Psoas muscle (tissue), 8 donors: ENCODE measurements around the gene DHRS3. TPM values are rescaled to one million over a fixed set of nuclear protein-coding genes. Genes with fewer than 3 reads are reported as not detected.

Source experiments
- ATAC-seq, 4 donors: fragments of 200-7000 bp; cut with Tn5 transposase; one replicate each; pipeline ENCODE4 v1.9.1; 2020; ENCODE audit warnings: moderate library complexity in 3 of 4, mild to moderate bottlenecking in 2 of 4
- DNase-seq, 2 donors: peaks; one replicate each; pipeline ENCODE4 v3.0.0-alpha.2; 2020
- H3K27ac ChIP-seq: fragments of 200-600 bp; one replicate; pipeline ENCODE4 v1.8.0; 2022
- H3K27me3 ChIP-seq, 3 donors: fragments of 200-600 bp in 1 of 3; one replicate each; pipeline versions ENCODE4 v1.6.1 to v1.8.0; 2013 to 2022; ENCODE audit warnings: low read length in 2 of 3, mild to moderate bottlenecking in 2 of 3, moderate library complexity in 1 of 3; ENCODE audit not compliant: insufficient read depth in 3 of 3
- H3K36me3 ChIP-seq, 2 donors: fragments of 200-600 bp in 1 of 2; one replicate each; pipeline versions ENCODE4 v1.6.1 to v1.8.0; 2013 to 2022; ENCODE audit warnings: low read depth in 1 of 2, mild to moderate bottlenecking in 1 of 2, moderate library complexity in 1 of 2; ENCODE audit not compliant: insufficient read depth in 1 of 2
- H3K4me1 ChIP-seq: fragments of 200-600 bp; one replicate; pipeline ENCODE4 v1.8.0; 2022
- H3K4me3 ChIP-seq: fragments of 200-600 bp; one replicate; pipeline ENCODE4 v1.8.0; 2022; ENCODE audit warnings: mild to moderate bottlenecking
- H3K9me3 ChIP-seq: fragments of 200-600 bp; one replicate; pipeline ENCODE4 v1.8.0; 2022
- CTCF ChIP-seq: fragments of 200-600 bp; IDR thresholded peaks from one replicate; pipeline ENCODE4 v1.8.0; 2022; ENCODE audit warnings: antibody characterized with exemption
- WGBS, 3 donors: extraction: QIAGEN DNeasy Blood & Tissue Kit; methylation state at CpG; one replicate each; pipeline versions ENCODE4 v1.1.6 to v1.1.7; 2013; 5-methylcytosine and 5-hydroxymethylcytosine counted together
- intact Hi-C, 2 donors: fragments of 100-400 bp; cut with DNase I; formaldehyde crosslinking; loops; one replicate each; pipeline versions ENCODE4 v1.11.0 to v1.14.2; 2022
- polyA plus RNA-seq, 3 donors: library from polyadenylated mRNA; stranded (reverse); fragments of 200-250 nt; gene quantifications; one replicate each; pipeline ENCODE4 v1.2.3, GENCODE V29; 2013
- total RNA-seq, 4 donors: library from RNA; stranded (reverse); fragmentation: NEBNext Ultra II Directional in 2 of 4; extraction: Animal tissue kit (Norgen Biotek cat#: 25700) in 2 of 4; gene quantifications; one replicate each; pipeline versions ENCODE4 v1.2.1 to v1.2.4, GENCODE V29; 2021 to 2023
- donor health status: healthy with polysubstance abuse.
- donor health status: DM: no; HTN: no; CAD: no; lungs with moderate emphysema.
- donor health status: Bipolar disorder and iron deficiency.
- donor health status: healthy.
- donor health status: DM: yes; HTN: yes; CAD: no.
- donor health status: DM: no; HTN: no; CAD: no.
- donor health status: DM: no; HTN: no; CAD: no.
- donor health status: DM: yes; HTN: yes; CAD: no.

DHRS3 gene
- total and polyA plus RNA-seq, 7 donors: 21.7 to 78.7 (median 41.2) TPM

GRCh38 chr1:12640237-12640957 is 22.4 kb upstream of the DHRS3 start:
- DNase-seq: peak in 1 of 2 donors; percentile 5
- WGBS, 3 donors: 85 to 91% (median 87%) methylated on average over 7 of the region's 7 CpGs
- intact Hi-C loops: no loop called here
- ATAC-seq: no peak
- Histone ChIP-seq H3K36me3 (no peaks in the 10 kb centered on the region), H3K27me3 (no peaks in the 10 kb centered on the region), H3K4me3 (no peak overlapping the region), H3K27ac (no peak overlapping the region), H3K4me1 (no peaks in the 10 kb centered on the region), H3K9me3 (peaks cover 21% of the 10 kb centered on the region)
- TF ChIP-seq CTCF: no peak

- Histone ChIP-seq H3K27me3 (peaks cover 0 to 2% (median 0%) of the 10 kb centered on the region in 3 donors), H3K27ac (no peak overlapping the region), H3K9me3 (peaks cover 21% of the 10 kb centered on the region), H3K4me3 (no peak overlapping the region), H3K36me3 (no peaks in the 10 kb centered on the region), H3K4me1 (no peaks in the 10 kb centered on the region)
- intact Hi-C loops: no loop called here
- WGBS, 3 donors: 70 to 81% (median 76%) methylated on average over 8 of the region's 8 CpGs
- DNase-seq (peak in 1 of 2 donors; percentile 8), ATAC-seq (no peak)
- TF ChIP-seq CTCF: no peak
Observed at GRCh38 chr1:12637693-12638092, 19.7 kb upstream of the DHRS3 start.

GRCh38 chr1:12636098-12636950 is 18.3 kb upstream of the DHRS3 start:
- no peak for TF ChIP-seq CTCF
- peak; percentile 45 to 77 for DNase-seq
- no peak overlapping the region for H3K4me3 ChIP-seq
- peaks cover 21% of the 10 kb centered on the region for H3K9me3 ChIP-seq
- intact Hi-C loops: no loop called here
- H3K27me3 ChIP-seq: peaks cover 0 to 2% (median 0%) of the 10 kb centered on the region in 3 donors
- no peaks in the 10 kb centered on the region for H3K4me1 ChIP-seq
- ATAC-seq: peak; percentile 30 to 66 (median 45)
- WGBS, 3 donors: 53 to 59% (median 57%) methylated on average over 15 of the region's 15 CpGs
- H3K36me3 ChIP-seq: no peaks in the 10 kb centered on the region
- peak overlapping the region; percentile 60 for H3K27ac ChIP-seq

GRCh38 chr1:12634696-12635202 is 16.7 kb upstream of the DHRS3 start:
- Histone ChIP-seq H3K4me1 (no peaks in the 10 kb centered on the region), H3K27ac (peak overlapping the region; percentile 62), H3K4me3 (no peak overlapping the region), H3K9me3 (peaks cover 9% of the 10 kb centered on the region), H3K36me3 (no peaks in the 10 kb centered on the region), H3K27me3 (peaks cover 0 to 2% (median 0%) of the 10 kb centered on the region in 3 donors)
- ATAC-seq (no peak), DNase-seq (peak in 1 of 2 donors; percentile 19)
- intact Hi-C loops: no loop called here
- TF ChIP-seq CTCF: no peak
- 73 to 82% (median 76%) methylated on average over 18 of the region's 18 CpGs for WGBS, 3 donors
